ENCODE results near the gene MAP2K6. TPM values are rescaled to one million over a fixed set of nuclear protein-coding genes. Genes with fewer than 3 reads are reported as not detected.

MAP2K6 gene
- total and polyA plus RNA-seq, 10 of the 15 experiments (the other 5 are each of a cell fraction or from before 2014, with no cell fraction given): 15.6 to 70.3 (median 22.9) TPM

- peaks cover 0 to 6% of the 10 kb centered on the region in 2 experiments; a peak in 1 of 4 replicates for H3K27me3 ChIP-seq (replicated peaks in 1 of 2; ENCODE audit: control insufficient read depth in 2 of 2, insufficient read depth in 2 of 2, low read length in 1 of 2)
- no peak overlapping the region for H3K4me3 ChIP-seq
- SMC1A ChIA-PET (ENCODE audit: uncharacterized antibody, unreplicated experiment): no interaction called here
- H3K79me2 ChIP-seq (ENCODE audit: control insufficient read depth, insufficient read depth, low read length): no peaks in the 10 kb centered on the region
- H3K4me2 ChIP-seq (ENCODE audit: control insufficient read depth, insufficient read depth): no peak overlapping the region
- H3K4me1 ChIP-seq (ENCODE audit: control insufficient read depth, insufficient read depth, low read length): peaks cover 14% of the 10 kb centered on the region
- RAD21 ChIA-PET (ENCODE audit: unreplicated experiment): interaction anchor here (0.9 to 1.0 kb wide), 2 partner anchors 29 to 973 kb away, joined by 3 read pairs; no protein-coding TSS in a partner anchor
- BruUV-seq (replicated peaks): no TSS peak
- H2AFZ ChIP-seq (ENCODE audit: control insufficient read depth, low read depth, low read length): no peak overlapping the region
- intact Hi-C loops (cut with micrococcal nuclease; ENCODE audit: unreplicated experiment) (no loop called here), in situ Hi-C loops (cut with MboI) (no loop called here)
- H3K9ac ChIP-seq (ENCODE audit: control insufficient read depth, insufficient read depth, low read length): no peak overlapping the region
- no peaks in the 10 kb centered on the region for H4K20me1 ChIP-seq (ENCODE audit: control insufficient read depth, insufficient read depth)
- TF ChIP-seq NFXL1 (IDR thresholded peaks at IDR 0.05; ENCODE audit: borderline replicate concordance): no peak
- no peak for TF ChIP-seq CREB1 (IDR thresholded peaks at IDR 0.05; ENCODE audit: low read depth)
- TF ChIP-seq STAT3 (IDR thresholded peaks at IDR 0.05; ENCODE audit: low read depth, low read length): no peak
- no peak for TF ChIP-seq MYB (IDR thresholded peaks at IDR 0.05; ENCODE audit: borderline replicate concordance, low read depth, low read length)
- no peak for TF ChIP-seq JUND (IDR thresholded peaks at IDR 0.05; ENCODE audit: low read depth, low read length)
- TF ChIP-seq YBX1 (IDR thresholded peaks at IDR 0.05): no peak
- TF ChIP-seq SMAD1 (IDR thresholded peaks at IDR 0.05; ENCODE audit: low read depth, partially characterized antibody): no peak
- no peak for TF ChIP-seq NFYA (IDR thresholded peaks at IDR 0.05; ENCODE audit: borderline replicate concordance, low read depth, low read length)
- no peak for TF ChIP-seq ZNF207 (IDR thresholded peaks at IDR 0.05; ENCODE audit: borderline replicate concordance)
- no peak for TF ChIP-seq ELK1 (IDR thresholded peaks at IDR 0.05; ENCODE audit: low read depth, low read length)
- no peak for TF ChIP-seq E2F4 (IDR thresholded peaks at IDR 0.05; ENCODE audit: low read depth, low read length)
- TF ChIP-seq ZBTB33 (IDR thresholded peaks at IDR 0.05): no peak
- no peak for TF ChIP-seq EGR1 (IDR thresholded peaks at IDR 0.05; ENCODE audit: borderline replicate concordance in 1 of 2, low read depth in 2 of 2, low read length in 2 of 2)
- no peak for TF ChIP-seq SMAD5 (IDR thresholded peaks at IDR 0.05; ENCODE audit: low read depth)
- ATAC-seq (no peak), FAIRE-seq (no peak), DNase-seq (ENCODE audit: low read depth, low spot score) (no peak)
- POLR2A ChIA-PET: no interaction called here
- H3K27ac ChIP-seq (ENCODE audit: control insufficient read depth, insufficient read depth): no peak overlapping the region
- no peaks in the 10 kb centered on the region for H3K9me3 ChIP-seq (replicated peaks; ENCODE audit: control insufficient read depth, insufficient read depth, low read length)
- no peaks in the 10 kb centered on the region for H3K36me3 ChIP-seq (ENCODE audit: control insufficient read depth in 2 of 2, insufficient read depth in 2 of 2, low read length in 1 of 2)
- CTCF ChIA-PET: interaction anchor here (1.3 to 1.4 kb wide), 2 partner anchors 9 to 54 kb away, joined by 4 to 9 read pairs; no protein-coding TSS in a partner anchor
- 40% methylated on average over 4 of the region's 4 CpGs for WGBS (ENCODE audit: insufficient coverage, insufficient replicate concordance, low lambda C conversion rate, missing lambda C conversion rate)
Measured at GRCh38 chr17:69578385-69578936, 164.0 kb downstream of the MAP2K6 start.
